Measurements from ENCODE around the gene ASCL3. TPM values are rescaled to one million over a fixed set of nuclear protein-coding genes. Genes with fewer than 3 reads are reported as not detected.
"Not testable (repeated sequence)": the region's sequence is repeated elsewhere in the genome, so short reads cannot be mapped to it uniquely, and the experiment has no call there.

The ASCL3 gene
- total RNA-seq, 2 donors from 2014 or later: not detected

- DNase-seq: no peak
- Histone ChIP-seq H3K27me3 (no peaks in the 10 kb centered on the region), H3K4me1 (no peaks in the 10 kb centered on the region), H3K9me3 (no peaks in the 10 kb centered on the region), H3K9ac (ENCODE audit: low read depth in 2 of 2, low read length in 2 of 2) (no peak overlapping the region), H3K27ac (no peak overlapping the region), H3K36me3 (no peaks in the 10 kb centered on the region), H3K4me3 (no peak overlapping the region)
- no peak for TF ChIP-seq CTCF (IDR thresholded peaks at IDR 0.05)
- intact Hi-C loops (cut with DNase I): no loop called here
These were observed 42.6 kb upstream of the ASCL3 start for GRCh38 chr11:8985462-8985861.

- Histone ChIP-seq H3K4me3 (no peak overlapping the region), H3K27ac (no peak overlapping the region), H3K9me3 (no peaks in the 10 kb centered on the region), H3K36me3 (no peaks in the 10 kb centered on the region), H3K9ac (ENCODE audit: low read depth in 2 of 2, low read length in 2 of 2) (no peak overlapping the region), H3K27me3 (no peaks in the 10 kb centered on the region), H3K4me1 (no peaks in the 10 kb centered on the region)
- TF ChIP-seq CTCF (IDR thresholded peaks at IDR 0.05): no peak
- no peak for DNase-seq
- intact Hi-C loops (cut with DNase I): no loop called here
These were observed 40.7 kb upstream of the ASCL3 start for GRCh38 chr11:8983552-8983951.

DNA sequence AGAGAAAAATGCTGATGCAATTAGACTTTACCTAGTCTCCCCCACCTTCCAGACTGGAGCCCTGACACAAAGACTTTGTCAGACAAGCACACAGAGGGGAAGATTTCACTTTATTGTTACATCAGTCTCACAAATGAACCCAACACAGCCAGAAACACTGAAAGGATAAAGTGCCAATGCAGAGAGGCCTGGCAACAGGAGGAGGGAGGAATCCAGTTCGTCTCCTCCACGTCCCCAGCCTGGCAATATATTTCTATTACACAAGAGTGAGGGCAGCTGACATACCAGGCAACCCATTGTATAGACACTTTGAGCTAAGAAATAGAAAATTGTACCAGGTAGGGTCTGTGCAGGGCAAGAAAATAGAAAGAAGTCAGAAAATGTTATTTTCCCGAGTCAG is 37.7 kb upstream of the ASCL3 start:
- Histone ChIP-seq H3K9ac (ENCODE audit: low read depth in 2 of 2, low read length in 2 of 2) (no peak overlapping the region), H3K4me1 (no peaks in the 10 kb centered on the region), H3K9me3 (no peaks in the 10 kb centered on the region), H3K36me3 (no peaks in the 10 kb centered on the region), H3K27me3 (no peaks in the 10 kb centered on the region), H3K4me3 (no peak overlapping the region), H3K27ac (no peak overlapping the region)
- no peak for DNase-seq
- TF ChIP-seq CTCF (IDR thresholded peaks at IDR 0.05): no peak
- intact Hi-C loops (cut with DNase I): no loop called here

- H3K4me1 ChIP-seq; H3K9me3 ChIP-seq; H3K27ac ChIP-seq; intact Hi-C loops (cut with DNase I); DNase-seq; H3K4me3 ChIP-seq; H3K36me3 ChIP-seq; H3K27me3 ChIP-seq; H3K9ac ChIP-seq (ENCODE audit: low read depth in 2 of 2, low read length in 2 of 2): not testable (repeated sequence)
These were observed 36.5 kb upstream of the ASCL3 start for GRCh38 chr11:8979365-8979764.

- intact Hi-C loops (cut with DNase I): no loop called here
- no peaks in the 10 kb centered on the region for H3K4me1 ChIP-seq
- H3K4me3 ChIP-seq: no peak overlapping the region
- TF ChIP-seq CTCF (IDR thresholded peaks at IDR 0.05): no peak
- H3K9me3 ChIP-seq: no peaks in the 10 kb centered on the region
- H3K9ac ChIP-seq (ENCODE audit: low read depth in 2 of 2, low read length in 2 of 2): no peak overlapping the region
- H3K36me3 ChIP-seq: no peaks in the 10 kb centered on the region
- H3K27me3 ChIP-seq: no peaks in the 10 kb centered on the region
- no peak for DNase-seq
- H3K27ac ChIP-seq: no peak overlapping the region
These were observed 30.3 kb upstream of the ASCL3 start for GRCh38 chr11:8973121-8973520.

- H3K27ac ChIP-seq: no peak overlapping the region
- no peak overlapping the region for H3K4me3 ChIP-seq
- no peaks in the 10 kb centered on the region for H3K9me3 ChIP-seq
- no peaks in the 10 kb centered on the region for H3K27me3 ChIP-seq
- DNase-seq: no peak
- H3K36me3 ChIP-seq: no peaks in the 10 kb centered on the region
- no peaks in the 10 kb centered on the region for H3K4me1 ChIP-seq
- no peak for TF ChIP-seq CTCF (IDR thresholded peaks at IDR 0.05)
- no peak overlapping the region for H3K9ac ChIP-seq (ENCODE audit: low read depth in 2 of 2, low read length in 2 of 2)
- intact Hi-C loops (cut with DNase I): no loop called here
These were observed 29.1 kb upstream of the ASCL3 start for GRCh38 chr11:8971924-8972316.

Measured in colonic mucosa (tissue), 4 donors.